ENCODE data around the gene ACAN. TPM values are rescaled to one million over a fixed set of nuclear protein-coding genes. Genes with fewer than 3 reads are reported as not detected.

ACAN gene
- total and polyA plus RNA-seq, 2 donors (not counting 3 experiments of a cell fraction or from before 2014, with no cell fraction given) = not detected

DNA sequence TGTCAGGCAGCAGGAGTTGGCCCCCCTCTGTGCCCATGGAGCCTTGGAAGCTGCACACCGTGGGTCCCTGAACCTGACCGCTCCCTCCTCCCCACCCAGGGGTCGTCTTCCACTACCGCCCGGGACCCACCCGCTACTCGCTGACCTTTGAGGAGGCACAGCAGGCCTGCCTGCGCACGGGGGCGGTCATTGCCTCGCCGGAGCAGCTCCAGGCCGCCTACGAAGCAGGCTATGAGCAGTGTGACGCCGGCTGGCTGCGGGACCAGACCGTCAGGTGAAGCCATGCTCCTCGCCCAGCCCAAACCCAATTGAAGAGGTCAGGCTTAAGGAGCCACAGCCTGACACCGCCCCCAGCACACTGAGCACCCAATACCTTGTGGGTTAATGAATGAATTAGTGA is 43.9 kb downstream of the ACAN start:
- Histone ChIP-seq H3K4me3 (replicated peaks in 1 of 3; ENCODE audit: insufficient read depth in 1 of 3, low read depth in 1 of 3, low read length in 3 of 3) (no peak overlapping the region), H3K9me1 (replicated peaks; ENCODE audit: control insufficient read depth, extremely low read depth, insufficient read depth, low read length) (no peaks in the 10 kb centered on the region), H3K36me3 (ENCODE audit: control insufficient read depth in 2 of 2, extremely low read depth in 1 of 2, insufficient read depth in 2 of 2, low read length in 2 of 2) (no peaks in the 10 kb centered on the region), H3K4me1 (ENCODE audit: control insufficient read depth, extremely low read depth, insufficient read depth, low read length) (no peaks in the 10 kb centered on the region), H3K9ac (replicated peaks; ENCODE audit: extremely low read depth, insufficient read depth, low read length) (no peak overlapping the region), H2AFZ (ENCODE audit: low read depth, low read length) (no peak overlapping the region), H3K4me2 (ENCODE audit: insufficient read depth, low read length) (no peak overlapping the region), H3K27me3 (ENCODE audit: control insufficient read depth in 2 of 2, insufficient read depth in 2 of 2, low read length in 2 of 2) (peaks cover 0 to 2% of the 10 kb centered on the region in 2 experiments), H4K20me1 (replicated peaks; ENCODE audit: control insufficient read depth, extremely low read depth, insufficient read depth, low read length) (no peaks in the 10 kb centered on the region), H3K27ac (ENCODE audit: insufficient read depth, low read depth, low read length) (no peak overlapping the region), H3K79me2 (ENCODE audit: control insufficient read depth, insufficient read depth, low read length) (no peaks in the 10 kb centered on the region), H3K9me3 (replicated peaks; ENCODE audit: control insufficient read depth, insufficient read depth, low read length) (no peaks in the 10 kb centered on the region)
- dilution Hi-C loops (cut with MboI; ENCODE audit: extremely low pct_ligation_motif_present, low sequenced_read_pairs) = no loop called here
- BruUV-seq (replicated peaks) = no TSS peak
- POLR2A ChIA-PET = no interaction called here
- no peak for FAIRE-seq
- no peak for TF ChIP-seq MYC (IDR thresholded peaks at IDR 0.05; ENCODE audit: low read depth, low read length)
- no peak for TF ChIP-seq EZH2 (IDR thresholded peaks at IDR 0.05; ENCODE audit: borderline replicate concordance, low read depth, low read length, severe bottlenecking)
- TF ChIP-seq, protein P1, sequence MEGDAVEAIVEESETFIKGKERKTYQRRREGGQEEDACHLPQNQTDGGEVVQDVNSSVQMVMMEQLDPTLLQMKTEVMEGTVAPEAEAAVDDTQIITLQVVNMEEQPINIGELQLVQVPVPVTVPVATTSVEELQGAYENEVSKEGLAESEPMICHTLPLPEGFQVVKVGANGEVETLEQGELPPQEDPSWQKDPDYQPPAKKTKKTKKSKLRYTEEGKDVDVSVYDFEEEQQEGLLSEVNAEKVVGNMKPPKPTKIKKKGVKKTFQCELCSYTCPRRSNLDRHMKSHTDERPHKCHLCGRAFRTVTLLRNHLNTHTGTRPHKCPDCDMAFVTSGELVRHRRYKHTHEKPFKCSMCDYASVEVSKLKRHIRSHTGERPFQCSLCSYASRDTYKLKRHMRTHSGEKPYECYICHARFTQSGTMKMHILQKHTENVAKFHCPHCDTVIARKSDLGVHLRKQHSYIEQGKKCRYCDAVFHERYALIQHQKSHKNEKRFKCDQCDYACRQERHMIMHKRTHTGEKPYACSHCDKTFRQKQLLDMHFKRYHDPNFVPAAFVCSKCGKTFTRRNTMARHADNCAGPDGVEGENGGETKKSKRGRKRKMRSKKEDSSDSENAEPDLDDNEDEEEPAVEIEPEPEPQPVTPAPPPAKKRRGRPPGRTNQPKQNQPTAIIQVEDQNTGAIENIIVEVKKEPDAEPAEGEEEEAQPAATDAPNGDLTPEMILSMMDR (IDR thresholded peaks at IDR 0.05; ENCODE audit: extremely low read depth in 1 of 2, insufficient read depth in 1 of 2, low read depth in 1 of 2, low read length in 2 of 2) = no peak
- TF ChIP-seq FOS (IDR thresholded peaks at IDR 0.05; ENCODE audit: borderline replicate concordance, insufficient read depth, low read length) = no peak
- TF ChIP-seq POLR2AphosphoS5 (IDR thresholded peaks at IDR 0.05; ENCODE audit: insufficient read depth, low read depth, low read length) = no peak
- TF ChIP-seq, protein P2, sequence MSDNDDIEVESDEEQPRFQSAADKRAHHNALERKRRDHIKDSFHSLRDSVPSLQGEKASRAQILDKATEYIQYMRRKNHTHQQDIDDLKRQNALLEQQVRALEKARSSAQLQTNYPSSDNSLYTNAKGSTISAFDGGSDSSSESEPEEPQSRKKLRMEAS (IDR thresholded peaks at IDR 0.05; ENCODE audit: insufficient read depth, insufficient read length) = no peak
- TF ChIP-seq JUN (IDR thresholded peaks at IDR 0.05; ENCODE audit: borderline replicate concordance, insufficient read depth, insufficient read length, low read depth) = no peak
- TF ChIP-seq POLR2A (IDR thresholded peaks at IDR 0.05; ENCODE audit: low read depth, low read length) = no peak
- no peak for TF ChIP-seq GATA2 (IDR thresholded peaks at IDR 0.05; ENCODE audit: insufficient read depth, insufficient read length, low read depth, low read length)
- intact Hi-C loops (cut with micrococcal nuclease) = no loop called here
- DNase-seq (ENCODE audit: low read depth, low spot score) = no peak
- CTCF ChIA-PET = no interaction called here
